H9 (cell line): Measurements from ENCODE around the gene EVI5. TPM values are rescaled to one million over a fixed set of nuclear protein-coding genes. Genes with fewer than 3 reads are reported as not detected.

Experiments
- DNase-seq: peaks from one replicate; pipeline ENCODE4 v3.0.0-alpha.2; 2017
- H2AFZ ChIP-seq: one replicate; pipeline ENCODE4 v1.6.1; 2013; ENCODE audit warnings: mild to moderate bottlenecking, low read length, control low read depth, moderate library complexity
- H2AK5ac ChIP-seq: 2 replicates; pipeline ENCODE4 v1.6.1; 2013; ENCODE audit warnings: low read length, control low read depth, mixed read lengths; ENCODE audit not compliant: insufficient read length
- H2BK120ac ChIP-seq: one replicate; pipeline ENCODE4 v1.6.1; 2013; ENCODE audit warnings: low read depth, mild to moderate bottlenecking, low read length, control low read depth, inconsistent platforms; ENCODE audit not compliant: poor library complexity, severe bottlenecking
- H2BK12ac ChIP-seq: 2 replicates; pipeline ENCODE4 v1.6.1; 2013; ENCODE audit warnings: low read length, control low read depth, mixed read lengths, low read depth; ENCODE audit not compliant: insufficient read length
- H2BK15ac ChIP-seq: 2 replicates; pipeline ENCODE4 v1.6.1; 2013; ENCODE audit warnings: low read depth, low read length, control low read depth
- H2BK20ac ChIP-seq: one replicate; pipeline ENCODE4 v1.6.1; 2013; ENCODE audit warnings: low read depth, mild to moderate bottlenecking, low read length, control low read depth, inconsistent platforms; ENCODE audit not compliant: poor library complexity, severe bottlenecking
- H2BK5ac ChIP-seq: 2 replicates; pipeline ENCODE4 v1.6.1; 2013; ENCODE audit warnings: low read length, control low read depth, mixed read lengths; ENCODE audit not compliant: insufficient read length
- H3K14ac ChIP-seq: 2 replicates; pipeline ENCODE4 v1.6.1; 2013; ENCODE audit warnings: low read length, control low read depth; ENCODE audit not compliant: insufficient read depth
- H3K18ac ChIP-seq: 2 replicates; pipeline ENCODE4 v1.6.1; 2013; ENCODE audit warnings: low read depth, mild to moderate bottlenecking, mixed read lengths, low read length, control low read depth; ENCODE audit not compliant: insufficient read length
- H3K23ac ChIP-seq: 2 replicates; pipeline ENCODE4 v1.6.1; 2013; ENCODE audit warnings: low read length, control low read depth, mixed read lengths, low read depth; ENCODE audit not compliant: insufficient read length
- H3K23me2 ChIP-seq: 2 replicates; pipeline ENCODE4 v1.6.1; 2013; ENCODE audit warnings: low read depth, mild to moderate bottlenecking, mixed read lengths, low read length, control low read depth; ENCODE audit not compliant: insufficient read length, poor library complexity, severe bottlenecking
- H3K27ac ChIP-seq: 2 replicates; pipeline ENCODE4 v1.5.1; 2013; ENCODE audit warnings: low read length, control low read depth, mixed read lengths, low read depth; ENCODE audit not compliant: insufficient read length
- H3K27me3 ChIP-seq: 2 replicates; pipeline ENCODE4 v1.6.1; 2013; ENCODE audit warnings: low read length, control low read depth, inconsistent platforms; ENCODE audit not compliant: insufficient read depth
- H3K4ac ChIP-seq: 2 replicates; pipeline ENCODE4 v1.6.1; 2013; ENCODE audit warnings: low read depth, mild to moderate bottlenecking, control low read depth, inconsistent platforms, low read length, moderate library complexity
- H3K4me1 ChIP-seq: 2 replicates; pipeline ENCODE4 v1.6.1; 2013; ENCODE audit warnings: low read length, control low read depth, inconsistent platforms; ENCODE audit not compliant: insufficient read depth
- H3K4me2 ChIP-seq: 2 replicates; pipeline ENCODE4 v1.6.1; 2013; ENCODE audit warnings: low read length, control low read depth, mixed read lengths; ENCODE audit not compliant: insufficient read length, insufficient read depth
- H3K56ac ChIP-seq: 2 replicates; pipeline ENCODE4 v1.6.1; 2013; ENCODE audit warnings: low read depth, mild to moderate bottlenecking, mixed read lengths, low read length, control low read depth; ENCODE audit not compliant: insufficient read length
- H3K79me1 ChIP-seq: 2 replicates; pipeline ENCODE4 v1.6.1; 2013; ENCODE audit warnings: low read depth, mild to moderate bottlenecking, moderate library complexity, low read length, control low read depth, inconsistent platforms; ENCODE audit not compliant: insufficient read depth, poor library complexity, severe bottlenecking
- H3K79me2 ChIP-seq: 2 replicates; pipeline ENCODE4 v1.6.1; 2013; ENCODE audit warnings: low read length, control low read depth, inconsistent platforms; ENCODE audit not compliant: insufficient read depth
- H3K9ac ChIP-seq: 2 replicates; pipeline ENCODE4 v1.6.1; 2013; ENCODE audit warnings: low read length, control low read depth, mixed read lengths; ENCODE audit not compliant: insufficient read length; ENCODE audit errors: extremely low read depth
- H3K9me3 ChIP-seq: one replicate; pipeline ENCODE4 v1.6.1; 2013; ENCODE audit warnings: low read depth, low read length, inconsistent platforms; ENCODE audit not compliant: control insufficient read depth
- H3T11ph ChIP-seq: one replicate; pipeline ENCODE4 v1.6.1; 2013; ENCODE audit warnings: mild to moderate bottlenecking, low read length, control low read depth, inconsistent platforms
- H4K20me1 ChIP-seq: one replicate; pipeline ENCODE4 v1.6.1; 2013; ENCODE audit not compliant: control insufficient read depth, insufficient read length, insufficient read depth
- H4K5ac ChIP-seq: 2 replicates; pipeline ENCODE4 v1.6.1; 2013; ENCODE audit warnings: low read depth, mild to moderate bottlenecking, mixed read lengths, low read length, control low read depth; ENCODE audit not compliant: insufficient read length
- H4K8ac ChIP-seq: replicated peaks from 2 replicates; pipeline ENCODE4 v1.6.1; 2013; ENCODE audit warnings: low read length, control low read depth, mixed read lengths, low read depth; ENCODE audit not compliant: insufficient read length
- H4K91ac ChIP-seq: 2 replicates; pipeline ENCODE4 v1.6.1; 2013; ENCODE audit warnings: low read depth, mild to moderate bottlenecking, moderate library complexity, mixed read lengths, low read length, control low read depth; ENCODE audit not compliant: insufficient read length
- H3K27ac Mint-ChIP-seq, 3 experiments: 2 replicates in 2 of 3; 3 replicates in 1 of 3; pipeline ENCODE4 v1.8.0; 2020 to 2021; ENCODE audit warnings: mixed read lengths in 3 of 3, mild to moderate bottlenecking in 1 of 3, moderate library complexity in 1 of 3
- H3K27me3 Mint-ChIP-seq: 2 replicates; pipeline ENCODE4 v1.8.0; 2021; ENCODE audit warnings: low read depth, mild to moderate bottlenecking, moderate library complexity, mixed read lengths
- H3K36me3 Mint-ChIP-seq, 3 experiments: 2 replicates in 2 of 3; 3 replicates in 1 of 3; pipeline ENCODE4 v1.8.0; 2020 to 2021; ENCODE audit warnings: low read depth in 3 of 3, mixed read lengths in 3 of 3; ENCODE audit not compliant: insufficient read depth in 1 of 3
- H3K4me1 Mint-ChIP-seq, 2 experiments: 2 replicates each; pipeline ENCODE4 v1.8.0; 2020; ENCODE audit warnings: mixed read lengths in 2 of 2
- H3K4me3 Mint-ChIP-seq, 2 experiments: 2 replicates in 1 of 2; 3 replicates in 1 of 2; pipeline ENCODE4 v1.8.0; 2020 to 2021; ENCODE audit warnings: mild to moderate bottlenecking in 2 of 2, mixed read lengths in 2 of 2, moderate library complexity in 1 of 2
- H3K9me3 Mint-ChIP-seq, 2 experiments: 2 replicates in 1 of 2; 3 replicates in 1 of 2; pipeline ENCODE4 v1.8.0; 2020; ENCODE audit warnings: mild to moderate bottlenecking in 2 of 2, mixed read lengths in 2 of 2, moderate library complexity in 1 of 2
- CTCF ChIP-seq: fragments of 200-600 bp; sonication (generic); conservative IDR thresholded peaks from 3 replicates; pipeline ENCODE4 v1.8.0; 2021; ENCODE audit warnings: antibody characterized with exemption, mild to moderate bottlenecking
- WGBS: extraction: QIAGEN DNeasy Blood & Tissue Kit; methylation state at CpG from one replicate; pipeline ENCODE4 v1.1.7; 2013; ENCODE audit warnings: missing lambda C conversion rate, low lambda C conversion rate, mixed read lengths; ENCODE audit not compliant: insufficient read length; ENCODE audit errors: extremely low coverage; 5-methylcytosine and 5-hydroxymethylcytosine counted together
- total RNA-seq: library from RNA; stranded (reverse); gene quantifications from 2 replicates; pipeline ENCODE4 v1.2.1, GENCODE V29; 2021

Gene EVI5
- total RNA-seq, 1 experiment from 2014 or later: 9.7 TPM

- H3K27ac Mint-ChIP-seq: no peak overlapping the region
- no peak overlapping the region for H4K8ac ChIP-seq
- no peak overlapping the region for H4K5ac ChIP-seq
- no peak overlapping the region for H2BK5ac ChIP-seq
- H2BK12ac ChIP-seq: no peak overlapping the region
- no peak overlapping the region for H3K56ac ChIP-seq
- H3K4me1 ChIP-seq: no peaks in the 10 kb centered on the region
- no peak overlapping the region for H3K14ac ChIP-seq
- H3T11ph ChIP-seq: no peak overlapping the region
- no peak overlapping the region for H2BK120ac ChIP-seq
- TF ChIP-seq CTCF: no peak
- H4K20me1 ChIP-seq: no peaks in the 10 kb centered on the region
- no peaks in the 10 kb centered on the region for H3K4me1 Mint-ChIP-seq
- no peak overlapping the region for H3K4me3 Mint-ChIP-seq
- no peak overlapping the region for H3K18ac ChIP-seq
- H2AK5ac ChIP-seq: no peak overlapping the region
- no peak overlapping the region for H2BK20ac ChIP-seq
- no peak overlapping the region for H3K27ac ChIP-seq
- H4K91ac ChIP-seq: no peak overlapping the region
- H3K79me1 ChIP-seq: no peaks in the 10 kb centered on the region
- H3K23me2 ChIP-seq: no peaks in the 10 kb centered on the region
- no peaks in the 10 kb centered on the region for H3K27me3 ChIP-seq
- H3K4me2 ChIP-seq: no peak overlapping the region
- H3K9me3 ChIP-seq: no peaks in the 10 kb centered on the region
- no peaks in the 10 kb centered on the region for H3K79me2 ChIP-seq
- H3K4ac ChIP-seq: no peak overlapping the region
- no CpG with 5 or more reads among the region's 4 CpGs for WGBS
- H3K27me3 Mint-ChIP-seq: no peaks in the 10 kb centered on the region
- no peak overlapping the region for H3K23ac ChIP-seq
- H3K9ac ChIP-seq: no peak overlapping the region
- no peak for DNase-seq
- H2BK15ac ChIP-seq: no peak overlapping the region
- no peaks in the 10 kb centered on the region for H3K36me3 Mint-ChIP-seq
- no peaks in the 10 kb centered on the region for H3K9me3 Mint-ChIP-seq
- H2AFZ ChIP-seq: no peak overlapping the region
Measured at GRCh38 chr1:92459871-92460320, 325.0 kb downstream of the EVI5 start.

Other genes with a start within 250 kb of the EVI5 start
- gene RPL5, start 46.9 kb upstream of the EVI5 start, total RNA-seq: 1,586 and 1,608 TPM in 2 replicates
- gene DIPK1A, start 176.4 kb upstream of the EVI5 start, total RNA-seq: 3.3 and 3.8 TPM in 2 replicates